CD14-positive monocyte (primary cell): ENCODE data around the gene ARF6. TPM values are rescaled to one million over a fixed set of nuclear protein-coding genes. Genes with fewer than 3 reads are reported as not detected.

Experiments used
- DNase-seq, 3 donors: peaks; one replicate each; pipeline ENCODE4 v3.0.0-alpha.2; 2011 to 2022
- H2AFZ ChIP-seq: 2 replicates; pipeline ENCODE4 v1.6.0; 2012; ENCODE audit warnings: mild to moderate bottlenecking, low read depth, low read length, inconsistent platforms; ENCODE audit not compliant: insufficient read depth, poor library complexity, severe bottlenecking
- H3K27ac ChIP-seq, 2 donors: 1 replicate in 1 of 2; 2 replicates in 1 of 2; pipeline ENCODE4 v1.5.1; 2012 to 2013; ENCODE audit warnings: low read length in 2 of 2, control low read depth in 1 of 2, inconsistent platforms in 1 of 2, low read depth in 1 of 2, mild to moderate bottlenecking in 1 of 2
- H3K27me3 ChIP-seq, 2 donors: one replicate each; pipeline versions ENCODE4 v1.6.0 to v1.6.1; 2011 to 2013; ENCODE audit warnings: low read length in 2 of 2; ENCODE audit not compliant: control insufficient read depth in 2 of 2, insufficient read depth in 2 of 2
- H3K36me3 ChIP-seq, 2 donors: replicated peaks in 1 of 2; 1 replicate in 1 of 2; 2 replicates in 1 of 2; pipeline versions ENCODE4 v1.5.1 to v1.6.1; 2012 to 2013; ENCODE audit warnings: low read length in 2 of 2, control low read depth in 1 of 2, inconsistent platforms in 1 of 2, mild to moderate bottlenecking in 1 of 2; ENCODE audit not compliant: insufficient read depth in 2 of 2, control insufficient read depth in 1 of 2
- H3K4me1 ChIP-seq, 2 donors: 1 replicate in 1 of 2; 2 replicates in 1 of 2; pipeline versions ENCODE4 v1.5.1 to v1.6.1; 2012 to 2013; ENCODE audit warnings: low read length in 2 of 2, control low read depth in 1 of 2, inconsistent platforms in 1 of 2, mild to moderate bottlenecking in 1 of 2, moderate library complexity in 1 of 2; ENCODE audit not compliant: insufficient read depth in 2 of 2, control insufficient read depth in 1 of 2
- H3K4me2 ChIP-seq: replicated peaks from 2 replicates; pipeline ENCODE3; 2012; ENCODE audit warnings: low read length, moderate library complexity, mild to moderate bottlenecking; ENCODE audit not compliant: poor library complexity, severe bottlenecking; ENCODE audit errors: extremely low read depth
- H3K4me3 ChIP-seq, 3 experiments: fragments of 200-600 bp in 1 of 3; sonication (generic) in 1 of 3; replicated peaks in 1 of 3; 1 replicate in 2 of 3; 2 replicates in 1 of 3; pipeline ENCODE4 v1.5.1; 2011 to 2013; ENCODE audit warnings: low read length in 3 of 3, mild to moderate bottlenecking in 3 of 3, control low read depth in 2 of 3, low read depth in 2 of 3, inconsistent platforms in 1 of 3, moderate library complexity in 1 of 3
- H3K79me2 ChIP-seq: 2 replicates; pipeline ENCODE4 v1.6.0; 2012; ENCODE audit warnings: mild to moderate bottlenecking, control low read depth, inconsistent platforms, low read length, moderate library complexity; ENCODE audit not compliant: insufficient read depth
- H3K9ac ChIP-seq: 2 replicates; pipeline ENCODE4 v1.6.0; 2017; ENCODE audit warnings: low read length, mild to moderate bottlenecking; ENCODE audit not compliant: insufficient read depth, poor library complexity, severe bottlenecking
- H3K9me3 ChIP-seq, 2 donors: replicated peaks in 1 of 2; 1 replicate in 1 of 2; 2 replicates in 1 of 2; pipeline versions ENCODE4 v1.5.1 to v1.6.1; 2012 to 2013; ENCODE audit warnings: low read length in 2 of 2, control low read depth in 1 of 2; ENCODE audit not compliant: control insufficient read depth in 1 of 2, insufficient read depth in 1 of 2
- H4K20me1 ChIP-seq: 2 replicates; pipeline ENCODE4 v1.6.0; 2012; ENCODE audit warnings: mild to moderate bottlenecking, low read length, control low read depth, moderate library complexity; ENCODE audit not compliant: insufficient read depth
- H3K27ac Mint-ChIP-seq, 7 donors: one replicate each; pipeline ENCODE4 v1.8.0; 2020; ENCODE audit warnings: mild to moderate bottlenecking in 7 of 7, mixed read lengths in 7 of 7, moderate library complexity in 6 of 7, inconsistent platforms in 2 of 7
- H3K27me3 Mint-ChIP-seq, 3 donors: one replicate each; pipeline ENCODE4 v1.8.0; 2021 to 2022; ENCODE audit warnings: low read depth in 3 of 3, mild to moderate bottlenecking in 3 of 3, mixed read lengths in 3 of 3, moderate library complexity in 3 of 3, inconsistent platforms in 1 of 3
- H3K36me3 Mint-ChIP-seq, 2 donors: one replicate each; pipeline ENCODE4 v1.8.0; 2020; ENCODE audit warnings: mixed read lengths in 2 of 2, inconsistent platforms in 1 of 2, mild to moderate bottlenecking in 1 of 2
- H3K4me1 Mint-ChIP-seq: one replicate; pipeline ENCODE4 v1.8.0; 2020; ENCODE audit warnings: mild to moderate bottlenecking, mixed read lengths
- H3K4me3 Mint-ChIP-seq, 2 donors: one replicate each; pipeline ENCODE4 v1.8.0; 2020; ENCODE audit warnings: mild to moderate bottlenecking in 2 of 2, mixed read lengths in 2 of 2, moderate library complexity in 1 of 2
- H3K9me3 Mint-ChIP-seq, 7 donors: one replicate each; pipeline ENCODE4 v1.8.0; 2020 to 2022; ENCODE audit warnings: mixed read lengths in 7 of 7, mild to moderate bottlenecking in 6 of 7, moderate library complexity in 6 of 7, inconsistent platforms in 2 of 7
- WGBS: methylation state at CpG from one replicate; pipeline ENCODE4 v1.1.5; 2013; ENCODE audit warnings: missing lambda C conversion rate; ENCODE audit not compliant: insufficient coverage; 5-methylcytosine and 5-hydroxymethylcytosine counted together
- intact Hi-C, 2 donors: fragments of 100-400 bp; cut with micrococcal nuclease; formaldehyde crosslinking; loops; one replicate each; pipeline versions ENCODE4 v1.15.0 to v1.15.1; 2023
- polyA plus RNA-seq, 3 donors: library from polyadenylated mRNA; depleted of rRNA in 1 of 3; unstranded in 2 of 3; stranded (reverse) in 1 of 3; fragments of 300-500 nt in 2 of 3; fragments of >200 nt in 1 of 3; fragmentation: Illumina TruSeq in 2 of 3; gene quantifications; 1 replicate in 2 of 3; 2 replicates in 1 of 3; pipeline ENCODE4 v1.2.3, GENCODE V29; 2012 to 2021
- TF ChIP-seq, protein P1 (sequence below): fragments of 200-600 bp; IDR thresholded peaks from one replicate; pipeline ENCODE4 v1.8.0; 2022; ENCODE audit warnings: antibody characterized with exemption, mild to moderate bottlenecking

ARF6 gene
- polyA plus RNA-seq, 3 donors: 76.4 to 136 (median 120) TPM

DNA sequence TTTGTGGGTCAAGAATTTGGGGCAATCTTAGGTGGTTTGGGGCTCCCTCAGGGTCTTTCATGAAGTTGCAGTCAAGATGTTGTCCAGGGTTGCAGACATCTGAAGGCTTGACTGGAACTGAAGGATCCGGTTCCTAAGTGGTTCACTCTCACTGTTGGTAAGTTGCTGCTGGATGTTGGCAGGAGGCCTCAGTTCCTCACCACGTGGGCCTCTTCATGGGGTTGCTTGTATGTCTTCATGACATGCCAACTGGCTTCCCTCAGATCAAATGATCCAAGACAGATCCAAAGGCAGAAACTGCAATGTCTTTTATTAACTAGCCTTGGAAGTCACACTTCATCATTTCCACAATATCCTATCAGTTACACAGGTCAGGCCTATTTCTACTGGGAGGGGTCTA lies 49.2 kb downstream of the ARF6 start:
- no peak overlapping the region for H3K4me2 ChIP-seq
- peaks cover 22% of the 10 kb centered on the region for H3K4me1 Mint-ChIP-seq
- peaks cover 5 to 15% (median 9%) of the 10 kb centered on the region in 7 donors for H3K9me3 Mint-ChIP-seq
- H4K20me1 ChIP-seq: no peaks in the 10 kb centered on the region
- H3K27me3 ChIP-seq: no peaks in the 10 kb centered on the region
- intact Hi-C loops: no loop called here
- H3K27me3 Mint-ChIP-seq: peaks cover 0 to 2% (median 2%) of the 10 kb centered on the region in 3 donors
- H3K36me3 Mint-ChIP-seq: peaks cover 0 to 4% of the 10 kb centered on the region in 2 donors
- H3K36me3 ChIP-seq: no peaks in the 10 kb centered on the region
- H3K4me3 ChIP-seq: no peak overlapping the region
- no peak overlapping the region for H3K4me3 Mint-ChIP-seq
- no peak overlapping the region for H3K27ac Mint-ChIP-seq
- H3K27ac ChIP-seq: no peak overlapping the region
- 78% methylated on average over 2 of the region's 2 CpGs for WGBS
- H2AFZ ChIP-seq: no peak overlapping the region
- TF ChIP-seq, protein P1, sequence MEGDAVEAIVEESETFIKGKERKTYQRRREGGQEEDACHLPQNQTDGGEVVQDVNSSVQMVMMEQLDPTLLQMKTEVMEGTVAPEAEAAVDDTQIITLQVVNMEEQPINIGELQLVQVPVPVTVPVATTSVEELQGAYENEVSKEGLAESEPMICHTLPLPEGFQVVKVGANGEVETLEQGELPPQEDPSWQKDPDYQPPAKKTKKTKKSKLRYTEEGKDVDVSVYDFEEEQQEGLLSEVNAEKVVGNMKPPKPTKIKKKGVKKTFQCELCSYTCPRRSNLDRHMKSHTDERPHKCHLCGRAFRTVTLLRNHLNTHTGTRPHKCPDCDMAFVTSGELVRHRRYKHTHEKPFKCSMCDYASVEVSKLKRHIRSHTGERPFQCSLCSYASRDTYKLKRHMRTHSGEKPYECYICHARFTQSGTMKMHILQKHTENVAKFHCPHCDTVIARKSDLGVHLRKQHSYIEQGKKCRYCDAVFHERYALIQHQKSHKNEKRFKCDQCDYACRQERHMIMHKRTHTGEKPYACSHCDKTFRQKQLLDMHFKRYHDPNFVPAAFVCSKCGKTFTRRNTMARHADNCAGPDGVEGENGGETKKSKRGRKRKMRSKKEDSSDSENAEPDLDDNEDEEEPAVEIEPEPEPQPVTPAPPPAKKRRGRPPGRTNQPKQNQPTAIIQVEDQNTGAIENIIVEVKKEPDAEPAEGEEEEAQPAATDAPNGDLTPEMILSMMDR: no peak
- H3K9ac ChIP-seq: no peak overlapping the region
- peaks cover 10 to 13% of the 10 kb centered on the region in 2 donors for H3K4me1 ChIP-seq
- peaks cover 0 to 3% of the 10 kb centered on the region in 2 donors for H3K9me3 ChIP-seq
- no peak for DNase-seq
- no peaks in the 10 kb centered on the region for H3K79me2 ChIP-seq

DNA sequence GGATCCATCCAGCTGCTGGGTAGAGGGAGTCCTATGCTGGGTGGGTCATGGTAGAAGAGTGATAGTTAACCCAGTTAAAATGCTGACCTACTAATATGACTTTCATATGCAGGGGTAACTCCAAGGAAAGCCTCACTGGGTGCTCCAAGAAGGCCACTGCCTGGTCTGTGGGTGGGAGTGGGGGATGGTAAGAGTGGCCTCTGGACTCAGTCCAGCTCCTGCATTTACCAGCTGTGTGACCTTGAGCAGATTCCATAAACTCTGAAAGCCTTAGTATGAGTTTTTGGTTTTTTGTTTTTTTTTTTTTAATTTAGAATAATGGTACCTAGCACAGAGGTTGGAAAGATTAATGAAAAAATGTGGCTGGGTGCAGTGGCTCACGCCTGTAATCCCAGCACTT lies 51.6 kb downstream of the ARF6 start:
- H3K79me2 ChIP-seq: no peaks in the 10 kb centered on the region
- no peak overlapping the region for H3K4me3 ChIP-seq
- H3K27ac Mint-ChIP-seq: no peak overlapping the region
- H3K4me3 Mint-ChIP-seq: no peak overlapping the region
- no peak overlapping the region for H3K4me2 ChIP-seq
- 100% methylated on average over 1 of the region's 1 CpG for WGBS
- intact Hi-C loops: no loop called here
- peaks cover 10 to 13% of the 10 kb centered on the region in 2 donors for H3K4me1 ChIP-seq
- peaks cover 0 to 6% (median 3%) of the 10 kb centered on the region in 7 donors for H3K9me3 Mint-ChIP-seq
- no peak for DNase-seq
- H3K27me3 Mint-ChIP-seq: peaks cover 0 to 3% (median 2%) of the 10 kb centered on the region in 3 donors
- H3K9me3 ChIP-seq: no peaks in the 10 kb centered on the region
- no peaks in the 10 kb centered on the region for H4K20me1 ChIP-seq
- H3K27me3 ChIP-seq: no peaks in the 10 kb centered on the region
- H3K36me3 Mint-ChIP-seq: peaks cover 0 to 2% of the 10 kb centered on the region in 2 donors
- H3K4me1 Mint-ChIP-seq: peaks cover 22% of the 10 kb centered on the region
- H3K27ac ChIP-seq: no peak overlapping the region
- no peak overlapping the region for H3K9ac ChIP-seq
- H2AFZ ChIP-seq: no peak overlapping the region
- H3K36me3 ChIP-seq: no peaks in the 10 kb centered on the region
- TF ChIP-seq, protein P1: no peak
